ENCODE results near the gene YIPF4.
"Not testable (repeated sequence)": the region's sequence is repeated elsewhere in the genome, so short reads cannot be mapped to it uniquely, and the experiment has no call there.

Gene YIPF4

DNA sequence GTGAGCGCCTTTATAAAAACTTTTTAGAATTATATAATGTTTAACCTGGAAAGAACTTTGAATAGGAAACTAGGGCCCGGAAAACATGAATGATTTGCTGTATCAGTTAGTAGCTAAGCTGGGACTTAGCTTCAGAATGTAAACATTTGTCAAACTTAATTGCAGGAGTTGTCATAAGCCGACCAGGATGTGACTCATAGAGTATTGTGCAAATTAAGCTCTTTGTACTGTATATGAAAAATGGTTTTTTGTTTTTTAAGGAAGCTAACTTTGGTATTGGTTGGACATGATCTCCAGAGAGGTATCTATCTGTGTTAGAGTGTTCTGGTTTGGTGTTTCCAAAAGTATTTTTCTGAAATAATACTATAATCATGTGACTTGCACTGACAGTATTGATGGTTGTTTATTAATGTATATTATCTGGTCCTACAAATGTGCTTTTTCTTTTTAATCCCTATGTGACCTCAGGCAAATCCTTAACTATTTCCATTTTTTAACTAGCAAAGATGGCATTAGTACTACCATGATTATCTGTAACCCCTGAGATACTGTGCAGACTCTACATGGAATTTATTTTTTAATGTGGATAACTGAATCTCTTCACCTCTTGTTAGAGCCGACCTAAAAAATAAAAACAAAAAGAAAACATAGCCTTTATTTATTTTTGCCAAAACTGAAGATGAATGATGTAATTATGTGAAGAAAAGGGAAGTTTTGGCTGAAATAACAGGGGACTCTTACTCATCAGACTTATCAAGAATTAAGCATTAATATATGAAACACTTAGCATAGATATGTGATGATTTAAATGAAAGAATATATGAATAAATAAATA is 11.7 kb downstream of the YIPF4 start:
- DNase-seq (ENCODE audit: low spot score), result peak; percentile 39

DNA sequence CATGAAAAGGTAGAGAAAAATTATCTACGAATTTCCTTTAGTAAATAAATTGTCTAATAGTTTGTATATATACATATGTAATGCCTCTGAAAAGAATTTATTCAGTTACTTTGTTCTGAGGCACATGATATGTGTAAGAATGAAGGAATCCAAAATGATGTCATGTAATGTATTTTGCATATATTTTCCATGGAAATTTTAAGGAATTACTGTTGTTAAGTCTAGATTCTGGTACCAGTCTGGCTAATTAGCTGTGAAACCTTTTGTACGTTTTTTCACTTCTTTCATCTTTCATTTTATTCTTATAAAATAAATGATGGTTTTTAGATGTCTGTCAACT is 12.3 kb downstream of the YIPF4 start:
- DNase-seq (ENCODE audit: low spot score), result no peak

DNA sequence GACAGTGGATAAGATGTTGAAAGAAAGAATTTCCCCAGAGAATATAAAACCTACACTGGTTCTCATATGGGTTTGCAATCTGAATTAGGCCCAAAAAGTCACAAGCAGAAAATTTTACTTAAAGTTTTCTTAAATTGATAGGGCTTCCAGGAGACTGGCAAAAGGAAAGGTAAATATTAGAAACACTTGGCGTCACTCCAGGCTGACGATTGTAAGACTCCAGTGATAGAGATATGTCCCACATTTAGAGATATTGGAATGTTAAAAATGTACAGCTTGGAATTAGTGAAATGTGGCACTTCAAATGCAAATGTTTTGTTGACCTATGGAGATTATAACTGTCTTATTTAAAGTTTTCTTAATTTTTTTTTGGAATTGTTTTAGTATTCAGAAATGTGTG is 14.0 kb downstream of the YIPF4 start:
- no peak for DNase-seq (ENCODE audit: low spot score)

DNA sequence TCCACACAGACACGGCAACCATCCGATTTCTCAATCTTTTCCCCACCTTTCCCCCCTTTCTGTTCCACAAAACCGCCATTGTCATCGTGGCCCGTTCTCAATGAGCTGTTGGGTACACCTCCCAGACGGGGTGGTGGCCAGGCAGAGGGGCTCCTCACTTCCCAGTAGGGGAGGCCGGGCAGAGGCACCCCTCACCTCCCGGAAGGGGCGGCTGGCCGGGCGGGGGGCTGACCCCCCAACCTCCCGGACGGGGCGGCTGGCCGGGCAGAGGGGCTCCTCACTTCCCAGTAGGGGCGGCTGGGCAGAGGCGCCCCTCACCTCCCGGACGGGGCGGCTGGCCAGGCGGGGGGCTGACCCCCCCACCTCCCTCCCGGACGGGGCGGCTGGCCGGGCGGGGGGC is 15.8 kb downstream of the YIPF4 start:
- not testable (repeated sequence) for DNase-seq (ENCODE audit: low spot score)

DNA sequence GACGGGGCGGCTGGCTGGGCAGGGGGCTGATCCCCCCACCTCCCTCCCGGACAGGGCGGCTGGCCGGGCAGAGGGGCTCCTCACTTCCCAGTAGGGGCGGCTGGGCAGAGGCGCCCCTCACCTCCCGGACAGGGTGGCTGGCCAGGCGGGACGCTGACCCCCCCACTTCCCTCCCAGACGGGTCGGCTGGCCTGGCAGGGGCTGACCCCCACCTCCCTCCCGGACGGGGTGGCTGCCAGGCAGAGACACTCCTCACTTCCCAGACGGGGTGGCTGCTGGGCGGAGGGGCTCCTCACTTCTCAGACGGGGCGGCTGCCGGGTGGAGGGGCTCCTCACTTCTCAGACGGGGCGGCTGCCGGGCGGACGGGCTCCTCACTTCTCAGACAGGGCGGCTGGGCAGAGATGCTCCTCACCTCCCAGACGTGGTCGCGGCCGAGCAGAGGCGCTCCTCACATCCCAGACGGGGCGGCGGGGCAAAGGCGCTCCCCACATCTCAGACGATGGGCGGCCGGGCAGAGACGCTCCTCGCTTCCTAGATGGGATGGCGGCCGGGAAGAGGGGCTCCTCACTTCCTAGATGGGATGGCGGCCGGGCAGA is 16.4 kb downstream of the YIPF4 start:
- not testable (repeated sequence) for DNase-seq (ENCODE audit: low spot score)

DNA sequence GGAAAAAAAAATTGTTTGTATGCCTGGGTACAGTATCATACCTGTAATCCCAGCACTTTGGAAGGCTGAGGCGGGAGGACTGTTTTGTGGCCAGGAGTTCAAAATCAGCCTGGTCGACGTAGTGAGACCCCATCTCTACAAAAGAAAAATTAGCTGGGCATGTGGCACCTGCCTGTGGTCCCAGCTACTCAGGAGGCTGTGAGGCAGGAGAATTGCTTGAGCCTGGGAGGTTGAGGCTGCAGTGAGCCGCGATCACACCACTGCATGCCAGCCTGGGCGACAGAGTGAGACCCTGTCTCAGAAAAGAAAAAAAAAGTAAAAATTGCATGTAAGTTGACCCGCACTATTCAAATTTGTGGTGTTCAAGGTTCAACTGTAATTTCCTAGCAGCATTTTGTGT is 32.9 kb downstream of the YIPF4 start:
- no peak for DNase-seq (ENCODE audit: low spot score)

DNA sequence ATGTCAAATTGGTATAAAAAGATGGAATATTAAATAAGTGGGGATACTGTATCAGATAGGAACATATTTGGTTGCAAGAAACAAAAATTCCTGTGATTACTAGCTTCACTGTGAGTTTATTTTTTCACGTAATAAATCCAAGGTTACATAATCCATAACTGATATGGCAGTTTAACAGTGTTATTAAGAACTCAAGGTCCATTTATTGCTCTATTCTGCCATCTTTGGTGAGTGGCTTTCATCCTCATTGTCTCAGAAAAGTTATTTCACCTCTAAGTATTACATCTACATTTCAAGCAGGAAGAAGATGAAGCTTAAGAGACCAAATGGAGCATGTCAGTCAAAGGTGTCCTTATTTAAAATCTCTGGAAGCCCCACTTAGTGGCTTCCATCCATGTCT is 37.2 kb downstream of the YIPF4 start:
- no peak for DNase-seq (ENCODE audit: low spot score)

DNA sequence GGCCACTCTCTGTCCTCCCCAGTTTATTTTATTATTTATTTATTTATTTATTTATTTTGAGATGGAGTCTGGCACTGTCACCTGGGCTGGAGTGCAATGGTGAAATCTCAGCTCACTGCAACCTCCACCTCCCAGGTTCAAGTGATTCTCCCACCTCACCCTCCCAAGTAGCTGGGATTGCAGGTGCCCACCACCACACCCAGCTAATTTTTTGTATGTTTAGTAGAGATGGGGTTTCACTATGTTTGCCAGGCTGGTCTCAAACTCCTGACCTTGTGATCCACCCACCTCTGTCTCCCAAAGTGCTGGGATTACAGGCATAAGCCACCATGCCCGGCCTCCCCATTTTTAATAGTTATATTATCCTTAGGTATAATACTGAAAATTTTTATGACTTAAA is 51.0 kb downstream of the YIPF4 start:
- DNase-seq (ENCODE audit: low spot score), result not testable (repeated sequence)

DNA sequence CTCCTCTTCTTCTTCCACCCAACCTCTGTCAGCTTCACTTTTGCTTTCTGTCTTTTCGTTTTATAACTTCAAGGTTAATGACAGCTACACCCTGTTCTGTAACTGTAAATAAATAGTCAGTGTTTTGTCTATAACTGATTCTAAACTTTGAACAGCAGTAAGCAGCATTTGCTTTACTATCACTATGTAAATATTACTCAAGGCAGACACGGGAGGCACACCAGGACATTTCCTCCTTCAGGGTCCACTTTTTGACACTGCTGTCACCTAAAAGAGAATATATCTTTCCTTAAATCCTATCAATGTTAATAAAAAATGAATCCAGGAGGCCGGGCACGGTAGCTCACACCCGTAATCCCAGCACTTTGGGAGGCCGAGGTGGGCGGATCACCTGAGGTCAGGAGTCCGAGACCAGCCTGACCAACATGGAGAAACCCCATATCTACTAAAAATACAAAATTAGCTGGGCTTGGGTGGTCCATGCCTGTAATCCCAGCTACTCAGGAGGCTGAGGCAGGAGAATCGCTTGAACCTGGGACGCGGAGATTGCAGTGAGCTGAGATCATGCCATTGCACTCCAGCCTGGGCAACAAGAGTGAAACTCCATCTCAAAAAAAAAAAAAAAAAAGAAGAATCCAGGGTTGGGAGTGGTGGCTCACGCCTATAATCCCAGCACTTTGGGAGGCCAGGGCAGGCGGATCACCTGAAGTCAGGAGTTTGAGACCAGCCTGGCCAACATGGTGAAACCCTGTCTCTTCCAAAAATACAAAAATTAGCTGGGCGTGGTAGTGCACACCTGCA is 51.7 kb downstream of the YIPF4 start:
- not testable (repeated sequence) for DNase-seq (ENCODE audit: low spot score)

DNA sequence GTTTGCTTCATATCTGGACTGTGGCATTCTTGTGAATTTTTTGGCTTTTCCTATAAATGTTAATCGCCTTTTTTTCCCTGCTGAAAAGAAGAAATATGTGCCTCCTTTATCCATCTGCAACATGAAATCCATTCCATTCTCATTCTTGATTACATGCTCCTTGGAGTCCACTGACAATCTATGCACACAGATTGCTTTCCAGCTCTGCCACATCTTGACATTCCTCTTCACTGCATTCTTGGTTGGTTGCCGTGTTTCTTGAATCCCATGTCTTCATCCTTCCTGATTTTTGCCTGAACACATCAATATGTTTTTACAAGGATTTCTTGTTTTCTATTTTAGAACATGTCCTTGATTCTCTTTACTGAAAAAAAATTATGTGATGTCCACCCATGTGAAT is 52.4 kb downstream of the YIPF4 start:
- no peak for DNase-seq (ENCODE audit: low spot score)

DNA sequence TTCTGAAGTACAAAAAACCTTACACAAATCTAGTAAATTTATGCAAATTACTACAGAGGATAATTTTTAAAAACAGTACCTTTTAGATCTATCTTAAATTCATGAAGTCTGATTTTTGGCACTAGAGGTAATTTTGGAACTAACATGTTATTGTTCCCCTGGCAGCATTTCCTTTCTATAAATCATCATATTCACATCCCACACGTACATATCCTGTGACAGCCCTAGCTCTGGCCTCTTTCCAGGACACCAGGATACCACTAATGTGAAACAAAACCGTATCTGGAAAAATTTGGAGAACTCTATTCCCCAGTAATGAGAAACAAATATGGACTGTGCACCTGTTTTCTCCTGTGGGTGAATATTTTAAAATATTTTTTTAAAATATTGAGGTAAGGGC is 65.1 kb downstream of the YIPF4 start:
- no peak for DNase-seq (ENCODE audit: low spot score)

DNA sequence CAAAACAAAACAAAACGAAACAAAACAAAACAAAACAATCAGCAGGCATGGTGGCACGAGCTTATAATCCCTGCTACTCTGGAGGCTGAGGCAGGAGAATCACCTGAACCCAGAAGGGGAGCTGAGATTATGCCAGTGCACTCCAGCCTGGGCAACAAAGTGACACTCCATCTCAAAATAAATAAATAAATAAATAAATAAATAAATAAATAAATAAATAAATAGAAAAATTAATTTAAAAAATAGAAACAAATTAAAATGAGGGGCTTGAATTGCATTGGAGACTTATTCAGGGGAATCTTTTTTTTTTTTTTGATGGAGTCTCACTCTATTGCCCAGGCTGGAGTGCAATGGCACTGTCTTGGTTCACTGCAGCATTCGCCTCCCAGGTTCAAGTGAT is 73.1 kb downstream of the YIPF4 start:
- DNase-seq (ENCODE audit: low spot score), result not testable (repeated sequence)

DNA sequence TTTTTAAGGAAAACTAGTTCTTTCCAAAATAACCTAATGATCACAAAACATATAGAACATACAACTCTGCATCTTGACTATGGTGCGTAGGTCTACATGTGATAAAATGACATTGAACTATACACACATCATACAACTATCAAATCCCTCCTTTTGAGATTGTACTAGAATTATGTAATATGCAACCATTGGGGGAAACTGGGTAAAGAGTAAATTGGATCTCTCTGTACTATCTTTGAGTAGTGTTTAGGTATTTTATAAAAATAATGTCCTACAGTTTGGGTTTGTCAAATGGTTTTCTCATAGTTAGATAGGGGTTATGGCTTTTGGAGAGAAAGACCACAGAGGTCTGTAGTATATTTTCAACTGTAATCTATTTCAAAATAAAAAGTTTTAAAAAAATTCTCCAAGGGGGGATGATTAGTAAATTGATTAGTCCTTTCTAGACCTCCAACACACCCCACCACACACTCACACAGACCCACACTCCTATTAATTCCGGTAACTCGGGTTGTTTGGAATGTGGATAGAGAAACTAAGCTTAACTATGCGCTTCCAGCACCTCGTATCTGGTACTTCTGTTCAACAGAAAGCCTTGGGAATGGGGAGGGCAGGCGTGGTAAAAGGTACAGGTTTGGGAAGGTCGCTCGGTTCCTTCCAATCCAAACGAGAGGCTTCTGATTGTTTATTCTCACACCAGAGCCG is 78.4 kb downstream of the YIPF4 start:
- peak; percentile 70 for DNase-seq (ENCODE audit: low spot score)

DNA sequence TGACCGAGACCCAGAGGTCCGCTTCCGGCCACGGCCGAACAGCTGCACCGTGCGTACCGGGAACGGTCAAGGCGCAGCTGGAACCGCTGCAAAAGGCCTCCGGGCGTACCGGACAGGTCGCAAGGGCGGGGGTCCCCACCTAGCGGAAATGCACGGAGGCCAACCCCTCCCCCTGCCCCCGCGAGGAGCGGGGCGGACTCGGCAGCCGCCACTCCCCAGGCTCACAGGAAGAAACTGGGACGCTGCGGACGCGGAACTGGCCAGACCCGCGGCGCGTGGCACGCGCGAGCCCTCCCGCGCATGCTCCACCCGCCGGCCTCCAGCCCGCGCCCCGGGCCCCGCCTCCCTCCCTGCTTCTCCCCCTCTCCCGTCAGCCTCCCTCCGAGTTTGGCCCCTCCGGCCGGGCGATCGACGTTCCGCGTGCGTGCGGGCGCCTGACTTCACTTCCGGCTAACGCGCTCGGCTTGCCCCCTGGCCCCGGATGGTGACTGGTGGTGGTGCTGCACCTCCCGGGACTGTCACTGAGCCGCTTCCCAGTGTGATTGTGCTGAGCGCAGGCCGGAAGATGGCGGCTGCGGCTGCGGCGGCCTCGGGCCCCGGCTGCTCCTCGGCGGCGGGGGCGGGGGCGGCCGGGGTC is 79.1 kb downstream of the YIPF4 start, which contains the start of gene BIRC6:
Gene BIRC6, plus strand, starts transcription at position 343 of the 637 bp plus-strand sequence. Its CDS starts 139 bp downstream, at position 482.
- DNase-seq (ENCODE audit: low spot score), result peak; percentile 98

DNA sequence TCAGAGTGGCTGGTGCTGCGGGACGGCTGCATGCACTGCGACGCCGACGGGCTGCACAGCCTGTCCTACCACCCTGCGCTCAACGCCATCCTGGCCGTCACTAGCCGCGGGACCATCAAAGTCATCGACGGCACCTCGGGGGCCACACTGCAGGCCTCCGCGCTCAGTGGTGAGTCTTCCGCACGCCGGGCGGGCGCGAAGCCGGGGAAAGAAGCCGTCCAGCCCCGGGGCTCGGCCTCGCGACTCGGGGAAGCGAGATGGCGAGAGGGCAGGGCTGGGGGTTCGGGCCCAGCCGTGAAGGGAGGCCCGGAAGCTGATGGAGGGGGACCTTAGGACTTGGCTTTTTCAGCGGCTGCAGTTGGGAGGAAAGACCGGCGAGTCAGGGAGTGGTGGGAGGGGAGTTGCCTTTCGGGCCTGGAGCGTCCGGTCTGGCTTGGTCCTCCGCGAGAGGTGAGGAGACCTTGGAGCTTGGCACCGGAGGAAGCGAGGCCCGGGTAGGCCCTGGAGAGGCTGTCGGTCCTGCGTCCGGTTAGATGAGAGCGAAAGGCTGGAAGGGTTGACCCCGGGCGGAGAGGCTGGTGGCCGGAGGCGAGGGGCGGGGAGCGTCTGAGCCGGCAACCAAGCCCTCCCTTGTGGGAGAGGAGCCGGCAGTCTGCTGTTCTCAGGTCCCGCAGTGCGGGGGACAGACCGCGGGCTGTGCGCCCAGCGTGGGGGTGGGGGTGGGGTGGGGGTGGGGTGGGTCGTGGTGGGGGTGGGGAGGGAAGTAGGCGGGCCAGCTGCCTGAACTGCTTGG is 79.8 kb downstream of the YIPF4 start:
- DNase-seq (ENCODE audit: low spot score), result peak; percentile 33

DNA sequence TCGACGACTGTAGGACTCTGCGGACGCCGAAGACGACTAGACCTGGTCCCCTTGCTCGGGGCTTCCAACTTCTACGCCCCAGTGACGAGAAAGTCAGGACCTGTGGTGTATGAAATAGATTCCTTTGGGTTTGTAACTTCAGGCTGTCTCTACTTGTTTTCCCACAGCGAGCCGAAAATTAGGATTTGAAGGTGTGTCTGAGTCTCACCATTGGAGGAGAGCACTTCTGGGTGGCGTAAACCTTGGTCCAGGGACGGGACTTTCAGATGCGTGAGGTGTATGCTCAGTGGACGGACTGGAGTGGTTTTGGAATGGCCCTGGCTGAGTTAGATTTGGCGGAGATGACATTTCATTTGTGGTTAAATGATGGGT is 80.4 kb downstream of the YIPF4 start:
- DNase-seq (ENCODE audit: low spot score), result peak; percentile 38

DNA sequence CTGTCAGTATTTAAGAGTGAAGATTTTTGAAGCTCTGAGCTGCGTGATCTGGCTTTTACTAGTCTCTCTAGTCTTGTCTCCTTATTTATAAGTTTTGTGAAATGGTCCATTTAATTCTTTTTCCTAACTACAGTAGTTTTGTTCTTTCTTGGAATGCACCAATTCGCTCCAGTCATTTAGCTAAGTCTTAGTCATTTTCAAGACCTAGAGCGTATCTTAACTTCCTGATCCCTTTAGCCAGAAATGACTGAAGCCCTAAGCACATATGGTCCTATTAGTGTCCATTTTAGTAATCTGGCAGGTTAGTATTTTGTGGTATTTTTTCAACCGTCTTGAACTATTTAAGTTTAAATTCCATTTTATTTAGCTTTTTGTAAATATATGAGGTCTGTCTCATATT is 82.7 kb downstream of the YIPF4 start:
- DNase-seq (ENCODE audit: low spot score), result no peak

DNA sequence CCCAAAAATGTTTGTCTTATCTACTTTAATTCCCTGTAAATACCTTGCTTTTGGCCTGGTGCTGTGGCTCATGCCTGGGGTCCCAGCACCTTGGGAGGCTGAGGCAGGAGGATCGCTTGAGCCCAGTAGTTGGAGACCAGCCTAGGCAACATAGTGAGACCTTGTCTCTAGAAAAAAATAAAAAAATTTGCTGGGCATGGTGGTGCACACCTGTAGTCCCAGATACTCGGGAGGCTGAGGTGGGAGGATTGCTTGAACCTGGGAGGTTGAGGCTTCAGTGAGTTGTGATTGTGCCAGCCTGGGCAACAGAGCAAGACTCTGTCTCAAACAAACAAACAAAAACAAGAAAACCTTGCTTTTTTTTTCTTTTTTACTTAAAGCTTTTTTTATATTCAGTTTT is 85.3 kb downstream of the YIPF4 start:
- not testable (repeated sequence) for DNase-seq (ENCODE audit: low spot score)

DNA sequence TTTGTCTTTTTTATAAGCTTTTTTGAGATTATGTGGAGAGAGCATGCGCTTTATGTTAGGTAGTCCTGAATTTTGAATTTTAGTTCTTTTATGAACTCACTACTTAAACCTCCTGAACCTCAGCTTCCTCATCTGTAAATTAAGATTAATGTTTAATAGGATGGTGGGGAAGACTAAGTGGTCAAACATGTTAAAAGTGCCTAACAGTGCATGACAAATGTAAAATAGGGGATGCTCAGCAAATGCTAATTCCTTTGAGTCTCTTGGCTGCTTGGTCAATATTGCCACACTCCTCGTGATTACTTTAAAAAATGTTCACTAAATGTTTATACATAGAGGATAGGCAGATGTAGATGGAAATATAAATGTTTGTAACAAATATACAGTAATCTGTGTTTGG is 85.9 kb downstream of the YIPF4 start:
- DNase-seq (ENCODE audit: low spot score), result no peak

DNA sequence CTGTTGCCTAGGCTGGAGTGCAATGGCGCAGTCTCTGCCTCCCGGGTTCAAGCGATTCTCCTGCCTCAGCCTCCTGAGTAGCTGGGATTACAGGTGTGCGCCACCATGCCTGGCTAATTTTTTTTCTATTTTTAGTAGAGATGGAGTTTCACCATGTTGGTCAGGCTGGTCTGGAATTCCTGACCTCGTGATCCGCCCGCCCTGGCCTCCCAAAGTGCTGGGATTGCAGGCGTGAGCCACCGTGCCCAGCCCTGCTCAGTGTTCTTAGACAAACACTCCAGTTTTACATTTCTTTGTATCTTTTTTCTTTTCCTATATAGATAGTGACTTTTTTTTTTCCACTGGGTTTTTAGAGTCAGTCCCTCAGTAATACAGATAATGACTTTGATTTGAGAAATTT is 86.6 kb downstream of the YIPF4 start:
- DNase-seq (ENCODE audit: low spot score), result not testable (repeated sequence)

DNA sequence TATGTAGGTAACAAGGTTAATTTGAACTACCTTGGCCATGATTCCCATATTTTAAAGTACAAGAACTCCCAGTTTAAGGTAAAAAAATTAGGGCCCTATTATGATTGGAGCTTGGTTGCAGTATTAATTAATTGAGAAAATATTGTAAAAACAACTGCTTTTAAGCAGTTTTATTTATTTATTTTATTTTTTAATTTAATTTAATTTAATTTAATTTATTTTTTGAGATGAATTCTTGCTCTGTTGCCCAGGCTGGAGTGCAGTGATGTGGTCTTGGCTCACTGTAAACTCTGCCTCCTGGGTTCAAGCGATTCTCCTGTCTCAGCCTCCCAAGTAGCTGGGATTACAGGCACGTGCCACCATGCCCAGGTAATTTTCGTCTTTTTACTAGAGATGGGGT is 88.0 kb downstream of the YIPF4 start:
- DNase-seq (ENCODE audit: low spot score), result not testable (repeated sequence)
